Naive thymus-derived CD8-positive, alpha-beta T cell (primary cell): ENCODE data around the gene KATNAL2. TPM values are rescaled to one million over a fixed set of nuclear protein-coding genes. Genes with fewer than 3 reads are reported as not detected.

ENCODE experiments used
- ATAC-seq, 2 donors: fragments of 150-1000 bp; cut with Tn5 transposase in 1 of 2; sonication (Bioruptor Pico), chemical (Tn5 transposase) in 1 of 2; 1 replicate in 1 of 2; 2 replicates in 1 of 2; pipeline ENCODE4 v1.10.0; 2021; ENCODE audit warnings: mild to moderate bottlenecking in 2 of 2, moderate library complexity in 2 of 2
- POLR2A ChIA-PET: fragments of 350-600 bp; sonication (Branson Sonifier 250); formaldehyde crosslinking; loops from one replicate; lab custom pipeline; 2021; ENCODE audit warnings: antibody characterized with exemption; lab: Charles Lee
- DNase-seq, 10 donors: peaks; one replicate each; pipeline versions ENCODE4 v3.0.0 to v3.0.0-alpha.2; 2020 to 2022
- H3K27ac Mint-ChIP-seq, 10 donors: one replicate each; pipeline ENCODE4 v1.8.0; 2020 to 2022; ENCODE audit warnings: mild to moderate bottlenecking in 10 of 10, mixed read lengths in 10 of 10, moderate library complexity in 4 of 10, inconsistent platforms in 1 of 10
- H3K27me3 Mint-ChIP-seq, 5 donors: one replicate each; pipeline ENCODE4 v1.8.0; 2021 to 2022; ENCODE audit warnings: mixed read lengths in 5 of 5
- H3K36me3 Mint-ChIP-seq, 3 donors: one replicate each; pipeline ENCODE4 v1.8.0; 2020 to 2022; ENCODE audit warnings: mixed read lengths in 3 of 3, mild to moderate bottlenecking in 2 of 3, inconsistent platforms in 1 of 3
- H3K4me1 Mint-ChIP-seq, 4 donors: one replicate each; pipeline ENCODE4 v1.8.0; 2021 to 2022; ENCODE audit warnings: mixed read lengths in 4 of 4
- H3K4me3 Mint-ChIP-seq, 10 donors: one replicate each; pipeline ENCODE4 v1.8.0; 2020 to 2022; ENCODE audit warnings: mild to moderate bottlenecking in 10 of 10, mixed read lengths in 10 of 10, moderate library complexity in 6 of 10, inconsistent platforms in 1 of 10
- H3K9me3 Mint-ChIP-seq, 9 donors: one replicate each; pipeline ENCODE4 v1.8.0; 2020 to 2022; ENCODE audit warnings: mixed read lengths in 9 of 9, mild to moderate bottlenecking in 3 of 9, inconsistent platforms in 1 of 9, moderate library complexity in 1 of 9
- polyA plus RNA-seq, 3 donors: library from polyadenylated mRNA; unstranded; fragments of 300-500 nt; fragmentation: Illumina TruSeq; gene quantifications; one replicate each; pipeline ENCODE4 v1.2.3, GENCODE V29; 2021
- total RNA-seq, 8 experiments: library from RNA in 2 of 8; stranded (reverse) in 2 of 8; gene quantifications; one replicate each; pipeline ENCODE4 v1.2.3 and lab custom pipeline; 2021 to 2026

KATNAL2 gene
- total and polyA plus RNA-seq, 5 experiments from 2014 or later, result 0.11 to 2.2 (median 1.1) TPM

- POLR2A ChIA-PET, result no interaction called here
- Mint-ChIP-seq H3K36me3 (peaks cover 0 to 79% (median 15%) of the 10 kb centered on the region in 3 donors), H3K9me3 (no peaks in the 10 kb centered on the region), H3K27me3 (no peaks in the 10 kb centered on the region), H3K4me3 (no peak overlapping the region), H3K27ac (peak overlapping the region in 1 of 10 donors; percentile 53), H3K4me1 (no peaks in the 10 kb centered on the region)
- no peak for DNase-seq
- ATAC-seq, result no peak
These were observed 193.3 kb downstream of the KATNAL2 start for GRCh38 chr18:47110492-47111274.

DNA sequence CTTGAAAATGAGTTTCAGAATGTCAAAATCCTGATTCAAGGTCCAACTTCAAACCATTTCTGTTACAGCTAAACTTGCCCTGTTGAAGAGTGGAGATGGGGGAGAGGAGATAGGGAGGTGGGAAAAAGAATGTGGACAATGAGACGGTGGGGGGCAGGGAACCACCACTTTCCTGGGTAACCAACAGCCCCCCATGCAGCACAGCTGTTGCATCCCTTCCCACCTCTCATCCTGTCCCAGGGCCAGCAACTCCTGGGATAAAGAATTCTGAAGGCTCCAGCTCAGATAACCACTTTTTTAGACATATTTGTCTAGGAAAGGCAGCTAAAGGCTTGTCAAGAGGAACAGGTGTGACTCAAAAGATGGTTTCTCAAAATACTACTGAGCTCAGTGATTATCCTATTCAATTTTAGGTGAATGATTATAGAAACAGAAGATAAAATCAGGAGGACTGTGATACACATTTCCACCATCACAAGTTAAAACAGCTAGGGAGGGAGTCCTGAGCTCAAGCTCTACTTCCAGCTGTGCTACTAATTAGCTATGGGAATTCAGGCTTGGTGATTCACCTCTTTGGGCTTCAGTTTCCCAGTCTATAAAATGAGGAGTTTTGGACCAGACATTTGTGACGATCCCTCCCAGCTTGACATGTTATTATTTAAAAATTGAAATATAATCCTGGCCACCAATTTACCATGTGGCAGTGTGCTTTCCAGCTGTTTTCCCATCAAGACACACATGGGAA lies 196.6 kb downstream of the KATNAL2 start:
- no peak for DNase-seq
- no peaks in the 10 kb centered on the region for H3K27me3 Mint-ChIP-seq
- H3K4me3 Mint-ChIP-seq, result no peak overlapping the region
- no peaks in the 10 kb centered on the region for H3K9me3 Mint-ChIP-seq
- H3K4me1 Mint-ChIP-seq, result no peaks in the 10 kb centered on the region
- POLR2A ChIA-PET, result no interaction called here
- ATAC-seq, result no peak
- peaks cover 0 to 65% (median 19%) of the 10 kb centered on the region in 3 donors for H3K36me3 Mint-ChIP-seq
- H3K27ac Mint-ChIP-seq, result peak overlapping the region in 1 of 10 donors; percentile 11

- no peak for ATAC-seq
- H3K27ac Mint-ChIP-seq, result peak overlapping the region in 2 of 10 donors; percentile 2 to 54
- POLR2A ChIA-PET, result no interaction called here
- H3K27me3 Mint-ChIP-seq, result no peaks in the 10 kb centered on the region
- H3K36me3 Mint-ChIP-seq, result peaks cover 0 to 72% (median 26%) of the 10 kb centered on the region in 3 donors
- no peak for DNase-seq
- no peaks in the 10 kb centered on the region for H3K9me3 Mint-ChIP-seq
- H3K4me1 Mint-ChIP-seq, result peaks cover 0 to 3% (median 0%) of the 10 kb centered on the region in 4 donors
- H3K4me3 Mint-ChIP-seq, result no peak overlapping the region
These were observed 197.8 kb downstream of the KATNAL2 start for GRCh38 chr18:47115205-47115604.

DNA sequence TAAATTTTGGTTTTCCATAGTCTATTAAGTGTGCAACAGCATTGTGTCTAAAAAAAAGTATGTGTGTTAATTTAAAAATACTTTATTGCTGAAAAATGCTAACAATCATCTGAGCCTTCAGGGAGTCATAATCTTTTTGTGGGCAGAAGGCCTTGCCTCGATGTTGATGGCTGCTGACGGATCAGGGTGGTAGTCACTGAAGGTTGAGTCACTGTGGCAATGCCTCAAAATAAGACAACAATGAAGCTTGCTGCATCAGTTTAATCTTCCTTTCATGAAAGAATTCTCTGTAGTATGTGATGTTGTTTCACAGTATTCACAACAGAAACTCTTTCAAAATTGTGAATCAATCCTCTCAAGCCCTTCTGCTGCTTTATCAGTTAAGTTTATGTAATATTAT lies 201.6 kb downstream of the KATNAL2 start:
- Mint-ChIP-seq H3K27me3 (no peaks in the 10 kb centered on the region), H3K36me3 (peaks cover 4 to 67% (median 36%) of the 10 kb centered on the region in 3 donors), H3K4me1 (peaks cover 0 to 6% (median 2%) of the 10 kb centered on the region in 4 donors), H3K4me3 (no peak overlapping the region), H3K27ac (no peak overlapping the region), H3K9me3 (no peaks in the 10 kb centered on the region)
- POLR2A ChIA-PET, result no interaction called here
- ATAC-seq (no peak), DNase-seq (no peak)

DNA sequence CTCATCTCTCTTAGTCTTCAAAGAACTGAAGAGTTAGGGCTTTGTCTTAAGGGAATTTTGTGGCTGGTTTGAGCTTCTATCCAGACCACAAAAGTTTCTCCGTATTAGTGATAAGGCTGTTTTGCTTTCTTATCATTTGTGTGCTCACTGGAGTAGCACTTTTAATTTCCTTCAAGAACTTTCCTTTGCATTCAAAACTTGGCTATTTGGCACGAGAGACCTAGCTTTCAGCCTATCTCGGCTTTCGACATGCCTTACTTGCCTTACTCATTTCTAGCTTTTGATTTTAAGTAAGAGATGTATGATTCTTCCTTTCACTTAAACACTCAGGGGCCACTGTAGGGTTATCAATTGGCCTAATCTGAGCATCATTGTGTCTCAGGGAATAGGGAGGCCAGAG lies 203.0 kb downstream of the KATNAL2 start:
- Mint-ChIP-seq H3K4me1 (peaks cover 0 to 6% (median 2%) of the 10 kb centered on the region in 4 donors), H3K9me3 (no peaks in the 10 kb centered on the region), H3K27me3 (no peaks in the 10 kb centered on the region), H3K36me3 (peaks cover 7 to 67% (median 41%) of the 10 kb centered on the region in 3 donors), H3K27ac (no peak overlapping the region), H3K4me3 (no peak overlapping the region)
- ATAC-seq (no peak), DNase-seq (no peak)
- POLR2A ChIA-PET, result no interaction called here

DNA sequence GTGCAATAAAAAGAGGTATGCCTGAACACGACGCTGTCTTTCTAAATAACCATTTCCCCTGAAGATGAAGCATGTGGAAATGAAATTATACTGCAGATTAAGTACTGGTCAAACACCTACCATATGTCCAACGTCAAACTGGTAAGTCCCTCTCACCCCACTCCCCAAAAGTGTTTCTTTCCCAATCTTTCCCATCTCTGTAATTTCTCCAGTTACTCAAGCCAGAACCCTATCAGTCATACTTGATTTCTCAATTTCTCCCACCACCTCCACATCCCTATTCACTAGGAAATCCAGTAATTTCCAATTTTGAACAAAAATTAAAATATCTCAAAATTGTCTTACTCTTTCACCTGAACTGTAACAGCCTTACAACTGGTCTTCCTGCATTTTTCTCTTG lies 203.7 kb downstream of the KATNAL2 start:
- ATAC-seq (no peak), DNase-seq (no peak)
- H3K4me1 Mint-ChIP-seq, result peaks cover 0 to 6% (median 2%) of the 10 kb centered on the region in 4 donors
- no peak overlapping the region for H3K4me3 Mint-ChIP-seq
- H3K36me3 Mint-ChIP-seq, result peaks cover 7 to 66% (median 45%) of the 10 kb centered on the region in 3 donors
- POLR2A ChIA-PET, result no interaction called here
- no peaks in the 10 kb centered on the region for H3K27me3 Mint-ChIP-seq
- H3K27ac Mint-ChIP-seq, result no peak overlapping the region
- H3K9me3 Mint-ChIP-seq, result no peaks in the 10 kb centered on the region

- peaks cover 6 to 28% (median 24%) of the 10 kb centered on the region in 4 donors for H3K4me1 Mint-ChIP-seq
- POLR2A ChIA-PET, result interaction anchor here (1.2 kb wide), 1 partner anchor 9 kb away, joined by 3 read pairs; the partner anchor contains the start of gene HDHD2
- no peaks in the 10 kb centered on the region for H3K27me3 Mint-ChIP-seq
- H3K4me3 Mint-ChIP-seq, result no peak overlapping the region
- peaks cover 0 to 19% (median 14%) of the 10 kb centered on the region in 3 donors for H3K36me3 Mint-ChIP-seq
- H3K27ac Mint-ChIP-seq, result no peak overlapping the region
- no peaks in the 10 kb centered on the region for H3K9me3 Mint-ChIP-seq
- DNase-seq (no peak), ATAC-seq (no peak)
These were observed 223.9 kb downstream of the KATNAL2 start for GRCh38 chr18:47141289-47141688.

DNA sequence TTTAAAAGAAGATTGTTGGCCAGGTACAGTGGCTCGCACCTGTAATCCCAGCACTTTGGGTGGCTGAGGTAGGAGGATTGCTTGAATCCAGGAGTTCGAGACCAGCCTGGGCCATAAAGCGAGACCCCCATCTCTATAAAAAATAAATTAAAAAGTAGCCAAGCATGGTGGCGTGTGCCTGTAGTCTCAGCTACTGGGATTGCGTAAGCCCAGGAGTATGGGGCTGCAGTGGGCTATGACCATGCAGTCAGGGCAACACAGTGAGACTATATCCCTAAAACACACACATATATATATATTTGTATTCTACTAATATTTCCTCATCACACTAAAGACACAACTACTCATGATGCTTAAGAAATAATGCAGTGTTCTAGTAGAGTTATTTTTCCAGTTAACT lies 225.8 kb downstream of the KATNAL2 start:
- no peaks in the 10 kb centered on the region for H3K9me3 Mint-ChIP-seq
- DNase-seq, result no peak
- H3K4me1 Mint-ChIP-seq, result peaks cover 9 to 42% (median 35%) of the 10 kb centered on the region in 4 donors
- H3K27ac Mint-ChIP-seq, result no peak overlapping the region
- H3K4me3 Mint-ChIP-seq, result no peak overlapping the region
- ATAC-seq, result no peak
- peaks cover 0 to 10% (median 8%) of the 10 kb centered on the region in 3 donors for H3K36me3 Mint-ChIP-seq
- POLR2A ChIA-PET, result no interaction called here
- H3K27me3 Mint-ChIP-seq, result no peaks in the 10 kb centered on the region

DNA sequence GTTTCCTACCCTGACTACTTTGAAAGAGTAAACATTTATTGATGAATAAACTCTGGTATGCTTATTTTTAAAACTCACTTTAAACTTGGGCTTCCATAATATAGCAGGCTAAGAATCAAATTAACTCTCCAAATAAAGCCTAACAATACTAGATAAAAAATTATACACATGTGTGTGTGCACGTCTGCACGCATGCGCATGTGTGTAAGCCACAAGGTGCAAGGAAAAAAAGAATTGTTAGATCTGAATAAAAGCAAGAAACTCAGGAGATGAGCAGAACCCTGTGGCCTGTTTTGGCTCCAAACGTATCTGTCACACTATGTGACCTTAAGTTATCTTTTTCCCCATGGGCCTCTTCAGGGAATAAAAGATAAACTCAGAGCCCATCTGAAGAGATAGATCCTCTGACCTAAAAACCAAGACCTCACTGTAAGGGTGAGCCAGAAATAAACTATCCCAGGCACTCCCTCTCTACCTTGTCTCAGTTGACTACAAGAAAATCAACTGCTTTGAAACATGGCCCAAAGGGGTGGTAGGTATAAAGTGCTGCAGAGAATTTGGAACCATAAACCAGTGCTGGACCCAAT lies 226.6 kb downstream of the KATNAL2 start:
- ATAC-seq (no peak), DNase-seq (no peak)
- Mint-ChIP-seq H3K9me3 (no peaks in the 10 kb centered on the region), H3K27me3 (no peaks in the 10 kb centered on the region), H3K36me3 (peaks cover 0 to 10% (median 8%) of the 10 kb centered on the region in 3 donors), H3K4me1 (peaks cover 14 to 50% (median 42%) of the 10 kb centered on the region in 4 donors), H3K27ac (no peak overlapping the region), H3K4me3 (no peak overlapping the region)
- POLR2A ChIA-PET, result no interaction called here

GRCh38 chr18:47146206-47146605 lies 228.8 kb downstream of the KATNAL2 start:
- no peak for ATAC-seq
- Mint-ChIP-seq H3K27ac (no peak overlapping the region), H3K9me3 (no peaks in the 10 kb centered on the region), H3K4me1 (peaks cover 28 to 66% (median 58%) of the 10 kb centered on the region in 4 donors), H3K36me3 (peaks cover 0 to 7% (median 3%) of the 10 kb centered on the region in 3 donors), H3K27me3 (no peaks in the 10 kb centered on the region), H3K4me3 (peak overlapping the region in 1 of 10 donors; percentile 9)
- POLR2A ChIA-PET, result no interaction called here
- DNase-seq, result no peak

DNA sequence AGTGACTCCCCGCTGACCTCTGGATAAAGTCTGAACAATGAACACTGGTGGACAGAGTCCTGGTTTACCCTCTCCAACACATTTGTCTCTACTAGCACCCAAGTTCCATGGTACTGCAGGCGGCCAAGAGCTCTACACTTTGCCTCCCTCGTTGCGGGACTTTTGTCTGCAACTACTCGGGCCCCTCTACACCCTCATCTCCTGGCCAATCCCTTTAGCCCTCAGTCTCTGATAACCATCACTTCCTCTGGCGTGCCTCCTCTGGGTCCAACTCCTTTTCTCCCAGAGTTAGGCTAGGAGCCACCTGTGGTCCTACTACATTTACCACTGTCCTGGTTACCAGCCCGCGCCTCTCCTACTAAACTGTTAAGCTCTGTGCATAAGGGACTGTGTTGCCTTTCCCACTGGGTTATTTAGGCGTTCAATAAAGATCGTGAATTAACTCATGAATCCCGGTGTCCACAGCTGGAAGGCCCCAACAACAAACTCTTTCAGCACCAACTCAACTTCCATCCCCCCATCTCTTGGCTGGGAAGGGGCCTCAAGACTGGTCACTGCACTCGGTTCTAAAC lies 232.1 kb downstream of the KATNAL2 start:
- Mint-ChIP-seq H3K36me3 (peaks cover 0 to 8% (median 6%) of the 10 kb centered on the region in 3 donors), H3K4me1 (peaks cover 31 to 67% (median 59%) of the 10 kb centered on the region in 4 donors)
- POLR2A ChIA-PET, result interaction anchor here (0.6 to 1.4 kb wide), 2 partner anchors 25 to 1735 kb away, joined by 3 to 4 read pairs; no protein-coding TSS in a partner anchor

More for the DNA sequence above, 232.1 kb downstream of the KATNAL2 start:
- Mint-ChIP-seq H3K27ac (peak overlapping the region; percentile 96 to 99 (median 98)), H3K27me3 (no peaks in the 10 kb centered on the region), H3K4me3 (peak overlapping the region; percentile 92 to 99 (median 96)), H3K9me3 (no peaks in the 10 kb centered on the region)
- DNase-seq (peak in 2 of 10 donors; percentile 0 to 61), ATAC-seq (no peak)
